Measurements from ENCODE around the gene PCSK4. TPM values are rescaled to one million over a fixed set of nuclear protein-coding genes. Genes with fewer than 3 reads are reported as not detected.

The PCSK4 gene
- total RNA-seq, 1 experiment from 2014 or later: 18.6 TPM

- H4K20me1 ChIP-seq (ENCODE audit: insufficient read depth): no peaks in the 10 kb centered on the region
- H3K4me2 ChIP-seq: no peak overlapping the region
- H3K27me3 ChIP-seq (ENCODE audit: insufficient read depth, low read depth): no peaks in the 10 kb centered on the region
- H3K9me3 ChIP-seq (ENCODE audit: insufficient read depth, low read depth): no peaks in the 10 kb centered on the region
- ChIA-PET POLR2A (ENCODE audit: unreplicated experiment) (no interaction called here), CTCF (no interaction called here)
- H3F3A ChIP-seq (ENCODE audit: insufficient read depth, low read depth): no peaks in the 10 kb centered on the region
- BruUV-seq (replicated peaks): no TSS peak
- intact Hi-C loops (cut with micrococcal nuclease; ENCODE audit: unreplicated experiment): no loop called here
- TF ChIP-seq, protein P1, sequence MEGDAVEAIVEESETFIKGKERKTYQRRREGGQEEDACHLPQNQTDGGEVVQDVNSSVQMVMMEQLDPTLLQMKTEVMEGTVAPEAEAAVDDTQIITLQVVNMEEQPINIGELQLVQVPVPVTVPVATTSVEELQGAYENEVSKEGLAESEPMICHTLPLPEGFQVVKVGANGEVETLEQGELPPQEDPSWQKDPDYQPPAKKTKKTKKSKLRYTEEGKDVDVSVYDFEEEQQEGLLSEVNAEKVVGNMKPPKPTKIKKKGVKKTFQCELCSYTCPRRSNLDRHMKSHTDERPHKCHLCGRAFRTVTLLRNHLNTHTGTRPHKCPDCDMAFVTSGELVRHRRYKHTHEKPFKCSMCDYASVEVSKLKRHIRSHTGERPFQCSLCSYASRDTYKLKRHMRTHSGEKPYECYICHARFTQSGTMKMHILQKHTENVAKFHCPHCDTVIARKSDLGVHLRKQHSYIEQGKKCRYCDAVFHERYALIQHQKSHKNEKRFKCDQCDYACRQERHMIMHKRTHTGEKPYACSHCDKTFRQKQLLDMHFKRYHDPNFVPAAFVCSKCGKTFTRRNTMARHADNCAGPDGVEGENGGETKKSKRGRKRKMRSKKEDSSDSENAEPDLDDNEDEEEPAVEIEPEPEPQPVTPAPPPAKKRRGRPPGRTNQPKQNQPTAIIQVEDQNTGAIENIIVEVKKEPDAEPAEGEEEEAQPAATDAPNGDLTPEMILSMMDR (conservative IDR thresholded peaks at IDR 0.05): no peak
- no peak for TF ChIP-seq EZH2 (IDR thresholded peaks at IDR 0.05; ENCODE audit: low read depth)
- no peaks in the 10 kb centered on the region for H3K36me3 ChIP-seq (ENCODE audit: low read depth)
- no peaks in the 10 kb centered on the region for H3K9me2 ChIP-seq (ENCODE audit: insufficient read depth)
- no peak for DNase-seq
- H3K4me1 ChIP-seq (replicated peaks; ENCODE audit: insufficient read depth): no peaks in the 10 kb centered on the region
- no peaks in the 10 kb centered on the region for H3K79me2 ChIP-seq (ENCODE audit: low read depth)
- no peak overlapping the region for H2AFZ ChIP-seq
- H3K27ac ChIP-seq: no peak overlapping the region
- no peak overlapping the region for H3K4me3 ChIP-seq
Measured at GRCh38 chr19:1524287-1524971, 34.3 kb upstream of the PCSK4 start.

- BruUV-seq (replicated peaks): no TSS peak
- Histone ChIP-seq H3K27ac (no peak within 1 kb of the TSS), H3K9me2 (ENCODE audit: insufficient read depth) (no peaks in the 10 kb centered on the region), H4K20me1 (ENCODE audit: insufficient read depth) (no peaks in the 10 kb centered on the region), H3K9me3 (ENCODE audit: insufficient read depth, low read depth) (no peaks in the 10 kb centered on the region), H3K4me1 (replicated peaks; ENCODE audit: insufficient read depth) (no peaks in the 10 kb centered on the region), H3K36me3 (ENCODE audit: low read depth) (no peaks in the 10 kb centered on the region), H3K79me2 (ENCODE audit: low read depth) (no peaks in the 10 kb centered on the region), H3K4me3 (no peak within 1 kb of the TSS), H3K27me3 (ENCODE audit: insufficient read depth, low read depth) (no peaks in the 10 kb centered on the region), H3F3A (ENCODE audit: insufficient read depth, low read depth) (no peaks in the 10 kb centered on the region), H3K4me2 (no peak within 1 kb of the TSS), H2AFZ (no peak within 1 kb of the TSS)
- CTCF ChIA-PET: no interaction called here
- no peak for TF ChIP-seq EZH2 (IDR thresholded peaks at IDR 0.05; ENCODE audit: low read depth)
- TF ChIP-seq, protein P1 (conservative IDR thresholded peaks at IDR 0.05): no peak
- no peak for DNase-seq
- POLR2A ChIA-PET (ENCODE audit: unreplicated experiment): no interaction called here
- intact Hi-C loops (cut with micrococcal nuclease; ENCODE audit: unreplicated experiment): no loop called here
Measured at GRCh38 chr19:1523412-1524286, 33.5 kb upstream of the PCSK4 start, which contains the start of gene PLK5. PLK5 (plus strand) TSS chr19:1524077; CDS start chr19:1526997, 2,920 bp downstream.

- TF ChIP-seq EZH2 (IDR thresholded peaks at IDR 0.05; ENCODE audit: low read depth): no peak
- TF ChIP-seq, protein P1 (conservative IDR thresholded peaks at IDR 0.05): no peak
- H3K27me3 ChIP-seq (ENCODE audit: insufficient read depth, low read depth): no peaks in the 10 kb centered on the region
- H3K4me3 ChIP-seq: no peak overlapping the region
- no peaks in the 10 kb centered on the region for H3F3A ChIP-seq (ENCODE audit: insufficient read depth, low read depth)
- H3K27ac ChIP-seq: no peak overlapping the region
- BruUV-seq (replicated peaks): no TSS peak
- H2AFZ ChIP-seq: no peak overlapping the region
- ChIA-PET POLR2A (ENCODE audit: unreplicated experiment) (no interaction called here), CTCF (no interaction called here)
- H3K36me3 ChIP-seq (ENCODE audit: low read depth): no peaks in the 10 kb centered on the region
- H4K20me1 ChIP-seq (ENCODE audit: insufficient read depth): no peaks in the 10 kb centered on the region
- intact Hi-C loops (cut with micrococcal nuclease; ENCODE audit: unreplicated experiment): no loop called here
- DNase-seq: no peak
- no peaks in the 10 kb centered on the region for H3K4me1 ChIP-seq (replicated peaks; ENCODE audit: insufficient read depth)
- H3K79me2 ChIP-seq (ENCODE audit: low read depth): no peaks in the 10 kb centered on the region
- no peaks in the 10 kb centered on the region for H3K9me2 ChIP-seq (ENCODE audit: insufficient read depth)
- H3K9me3 ChIP-seq (ENCODE audit: insufficient read depth, low read depth): no peaks in the 10 kb centered on the region
- H3K4me2 ChIP-seq: no peak overlapping the region
Measured at GRCh38 chr19:1522838-1523237, 32.7 kb upstream of the PCSK4 start.
